ENCODE results near the gene PITX2. TPM values are rescaled to one million over a fixed set of nuclear protein-coding genes. Genes with fewer than 3 reads are reported as not detected.

Gene PITX2
- total and polyA plus RNA-seq, 8 donors, result 0.11 to 0.28 (median 0.24) TPM; not detected in 4

DNA sequence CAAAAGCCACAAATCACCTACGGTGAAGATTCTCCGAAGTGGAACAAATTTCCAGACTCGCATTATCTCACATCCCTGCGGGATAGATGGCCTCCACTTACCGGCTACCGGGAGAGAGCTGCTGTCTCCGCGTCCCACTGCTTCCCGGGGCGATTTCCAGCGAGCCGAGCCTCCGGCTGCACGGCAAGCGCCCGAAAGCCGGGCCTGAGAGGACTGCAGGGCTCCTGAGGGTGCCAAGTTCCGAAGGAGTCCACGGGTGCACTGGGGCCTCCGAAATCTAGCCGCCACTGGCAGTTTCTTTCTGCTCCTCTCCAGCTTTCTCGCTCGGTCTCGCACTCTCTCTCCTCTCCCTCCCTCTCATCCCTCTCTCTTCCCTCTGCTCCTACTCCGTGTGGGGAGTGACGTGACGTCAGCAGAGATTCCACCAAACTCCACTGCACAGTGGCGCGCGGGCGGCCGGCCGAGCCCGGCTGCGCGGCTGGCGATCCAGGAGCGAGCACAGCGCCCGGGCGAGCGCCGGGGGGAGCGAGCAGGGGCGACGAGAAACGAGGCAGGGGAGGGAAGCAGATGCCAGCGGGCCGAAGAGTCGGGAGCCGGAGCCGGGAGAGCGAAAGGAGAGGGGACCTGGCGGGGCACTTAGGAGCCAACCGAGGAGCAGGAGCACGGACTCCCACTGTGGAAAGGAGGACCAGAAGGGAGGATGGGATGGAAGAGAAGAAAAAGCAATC lies 14.0 kb upstream of the PITX2 start:
- no peaks in the 10 kb centered on the region for H3K36me3 ChIP-seq
- DNase-seq (peak in 1 of 4 donors; percentile 52), ATAC-seq (peak; percentile 45)
- H3K27ac ChIP-seq, result no peak overlapping the region
- peaks cover 9 to 13% of the 10 kb centered on the region in 2 donors for H3K4me1 ChIP-seq
- no peaks in the 10 kb centered on the region for H3K9me3 ChIP-seq
- TF ChIP-seq, protein P1, sequence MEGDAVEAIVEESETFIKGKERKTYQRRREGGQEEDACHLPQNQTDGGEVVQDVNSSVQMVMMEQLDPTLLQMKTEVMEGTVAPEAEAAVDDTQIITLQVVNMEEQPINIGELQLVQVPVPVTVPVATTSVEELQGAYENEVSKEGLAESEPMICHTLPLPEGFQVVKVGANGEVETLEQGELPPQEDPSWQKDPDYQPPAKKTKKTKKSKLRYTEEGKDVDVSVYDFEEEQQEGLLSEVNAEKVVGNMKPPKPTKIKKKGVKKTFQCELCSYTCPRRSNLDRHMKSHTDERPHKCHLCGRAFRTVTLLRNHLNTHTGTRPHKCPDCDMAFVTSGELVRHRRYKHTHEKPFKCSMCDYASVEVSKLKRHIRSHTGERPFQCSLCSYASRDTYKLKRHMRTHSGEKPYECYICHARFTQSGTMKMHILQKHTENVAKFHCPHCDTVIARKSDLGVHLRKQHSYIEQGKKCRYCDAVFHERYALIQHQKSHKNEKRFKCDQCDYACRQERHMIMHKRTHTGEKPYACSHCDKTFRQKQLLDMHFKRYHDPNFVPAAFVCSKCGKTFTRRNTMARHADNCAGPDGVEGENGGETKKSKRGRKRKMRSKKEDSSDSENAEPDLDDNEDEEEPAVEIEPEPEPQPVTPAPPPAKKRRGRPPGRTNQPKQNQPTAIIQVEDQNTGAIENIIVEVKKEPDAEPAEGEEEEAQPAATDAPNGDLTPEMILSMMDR (IDR thresholded peaks at IDR 0.05), result no peak
- H3K4me3 ChIP-seq, result no peak overlapping the region
- peaks cover 100% of the 10 kb centered on the region in 2 donors for H3K27me3 ChIP-seq
- intact Hi-C loops (cut with DNase I), result no loop called here

DNA sequence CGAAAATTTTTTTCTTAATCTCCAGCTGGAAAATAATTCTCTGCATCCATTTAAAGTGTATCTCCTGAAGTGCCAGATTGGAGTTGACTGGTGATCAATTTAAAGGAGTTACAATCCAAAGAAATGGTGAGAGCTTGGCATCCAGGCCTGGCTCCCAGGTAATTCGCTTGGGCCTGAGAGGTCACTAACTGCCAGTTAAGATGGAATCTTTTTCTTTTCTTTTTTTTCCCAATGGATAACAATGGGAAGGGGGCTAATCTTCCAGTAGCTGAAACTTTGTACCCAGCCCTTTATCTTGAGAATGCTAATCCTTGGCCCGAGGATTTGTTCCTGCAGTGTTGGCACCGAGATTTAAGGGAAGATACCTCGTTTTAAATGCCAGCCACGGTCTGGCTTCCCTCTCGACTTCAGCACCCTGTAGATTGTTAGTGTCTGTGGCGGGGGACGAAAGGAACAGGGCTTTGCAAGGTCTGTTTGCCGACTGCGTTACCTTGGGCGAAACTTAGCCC lies 13.3 kb upstream of the PITX2 start:
- TF ChIP-seq, protein P1 (IDR thresholded peaks at IDR 0.05), result no peak
- DNase-seq (no peak), ATAC-seq (no peak)
- Histone ChIP-seq H3K9me3 (no peaks in the 10 kb centered on the region), H3K4me1 (peaks cover 9 to 19% of the 10 kb centered on the region in 2 donors), H3K36me3 (no peaks in the 10 kb centered on the region), H3K4me3 (no peak overlapping the region), H3K27ac (no peak overlapping the region), H3K27me3 (peaks cover 100% of the 10 kb centered on the region in 2 donors)
- intact Hi-C loops (cut with DNase I), result no loop called here

- TF ChIP-seq, protein P1 (IDR thresholded peaks at IDR 0.05), result no peak
- Histone ChIP-seq H3K36me3 (no peaks in the 10 kb centered on the region), H3K27me3 (peaks cover 100% of the 10 kb centered on the region in 2 donors), H3K9me3 (no peaks in the 10 kb centered on the region), H3K27ac (no peak overlapping the region), H3K4me3 (no peak overlapping the region), H3K4me1 (peaks cover 9 to 19% of the 10 kb centered on the region in 2 donors)
- intact Hi-C loops (cut with DNase I), result no loop called here
- ATAC-seq, result no peak
- DNase-seq, result no peak
Measured at GRCh38 chr4:110635163-110635865, 12.4 kb upstream of the PITX2 start.

GRCh38 chr4:110634350-110635162 lies 11.7 kb upstream of the PITX2 start:
- intact Hi-C loops (cut with DNase I), result loop anchor here in 1 of 2 donors (5.0 kb wide), 1 partner anchor 998 kb away; no protein-coding TSS in a partner anchor
- TF ChIP-seq, protein P1 (IDR thresholded peaks at IDR 0.05), result no peak
- Histone ChIP-seq H3K4me1 (peaks cover 9 to 19% of the 10 kb centered on the region in 2 donors), H3K4me3 (no peak overlapping the region), H3K27me3 (peaks cover 100% of the 10 kb centered on the region in 2 donors), H3K9me3 (no peaks in the 10 kb centered on the region), H3K27ac (no peak overlapping the region), H3K36me3 (no peaks in the 10 kb centered on the region)
- ATAC-seq (no peak), DNase-seq (no peak)

All from left lung (tissue), 10 donors.